ENCODE measurements around the gene SAMHD1.

GRCh38 chr20:36924167-36925045, 27.1 kb downstream of the SAMHD1 start:
- TF ChIP-seq, protein P1, sequence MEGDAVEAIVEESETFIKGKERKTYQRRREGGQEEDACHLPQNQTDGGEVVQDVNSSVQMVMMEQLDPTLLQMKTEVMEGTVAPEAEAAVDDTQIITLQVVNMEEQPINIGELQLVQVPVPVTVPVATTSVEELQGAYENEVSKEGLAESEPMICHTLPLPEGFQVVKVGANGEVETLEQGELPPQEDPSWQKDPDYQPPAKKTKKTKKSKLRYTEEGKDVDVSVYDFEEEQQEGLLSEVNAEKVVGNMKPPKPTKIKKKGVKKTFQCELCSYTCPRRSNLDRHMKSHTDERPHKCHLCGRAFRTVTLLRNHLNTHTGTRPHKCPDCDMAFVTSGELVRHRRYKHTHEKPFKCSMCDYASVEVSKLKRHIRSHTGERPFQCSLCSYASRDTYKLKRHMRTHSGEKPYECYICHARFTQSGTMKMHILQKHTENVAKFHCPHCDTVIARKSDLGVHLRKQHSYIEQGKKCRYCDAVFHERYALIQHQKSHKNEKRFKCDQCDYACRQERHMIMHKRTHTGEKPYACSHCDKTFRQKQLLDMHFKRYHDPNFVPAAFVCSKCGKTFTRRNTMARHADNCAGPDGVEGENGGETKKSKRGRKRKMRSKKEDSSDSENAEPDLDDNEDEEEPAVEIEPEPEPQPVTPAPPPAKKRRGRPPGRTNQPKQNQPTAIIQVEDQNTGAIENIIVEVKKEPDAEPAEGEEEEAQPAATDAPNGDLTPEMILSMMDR (IDR thresholded peaks at IDR 0.05), result no peak
- TF ChIP-seq EZH2 (IDR thresholded peaks at IDR 0.05; ENCODE audit: borderline replicate concordance, insufficient read depth, low read depth, low read length, poor library complexity, severe bottlenecking), result no peak
